HG03280 (cell line): ENCODE measurements around the gene PSMB7.

Experiments
- ATAC-seq: cut with Tn5 transposase; IDR thresholded peaks from one replicate; pipeline ENCODE4 v1.9.1; 2021; ENCODE audit warnings: mild to moderate bottlenecking, moderate library complexity; ENCODE audit not compliant: unreplicated experiment

PSMB7 gene

DNA sequence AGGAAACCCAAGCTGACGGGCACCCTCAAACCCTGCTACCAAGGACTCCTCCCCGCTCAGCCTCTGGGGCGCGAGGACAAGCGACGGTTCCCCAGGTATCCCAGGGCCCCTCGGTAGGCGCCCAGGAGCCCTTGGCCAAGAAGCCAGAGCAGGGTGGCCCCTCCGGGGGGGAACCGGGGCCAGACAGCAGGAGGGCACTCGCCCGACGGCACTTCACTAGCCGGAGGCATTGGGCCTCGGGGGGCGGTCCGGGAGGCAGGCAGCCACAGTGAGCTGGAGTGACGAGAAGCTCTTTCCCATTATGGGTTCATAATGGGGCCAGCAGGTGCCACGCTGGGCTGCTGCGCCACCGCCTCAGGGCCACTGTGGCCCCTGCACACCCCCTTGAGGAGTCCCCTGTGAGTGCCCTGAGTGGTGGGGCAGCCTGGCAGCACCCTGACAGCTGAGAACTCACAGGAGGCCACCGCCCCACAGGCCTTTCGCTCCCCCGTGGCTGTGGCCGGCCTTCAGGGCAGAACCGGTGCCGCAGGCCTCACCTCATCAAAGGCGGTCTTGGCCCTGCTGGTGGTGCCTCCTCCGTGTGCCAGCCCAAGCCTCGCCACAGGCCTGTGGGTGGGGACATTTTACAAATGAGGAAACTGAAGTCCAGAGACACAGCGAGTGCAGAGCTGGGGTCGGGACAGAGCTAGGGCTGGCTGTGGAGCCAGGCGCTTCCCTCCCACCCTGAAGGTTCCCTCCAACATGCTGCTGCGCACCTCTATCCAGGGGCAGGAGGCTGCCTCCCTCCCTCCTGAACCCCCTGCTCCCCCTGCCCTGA lies 68.7 kb downstream of the PSMB7 start:
- no peak for ATAC-seq

DNA sequence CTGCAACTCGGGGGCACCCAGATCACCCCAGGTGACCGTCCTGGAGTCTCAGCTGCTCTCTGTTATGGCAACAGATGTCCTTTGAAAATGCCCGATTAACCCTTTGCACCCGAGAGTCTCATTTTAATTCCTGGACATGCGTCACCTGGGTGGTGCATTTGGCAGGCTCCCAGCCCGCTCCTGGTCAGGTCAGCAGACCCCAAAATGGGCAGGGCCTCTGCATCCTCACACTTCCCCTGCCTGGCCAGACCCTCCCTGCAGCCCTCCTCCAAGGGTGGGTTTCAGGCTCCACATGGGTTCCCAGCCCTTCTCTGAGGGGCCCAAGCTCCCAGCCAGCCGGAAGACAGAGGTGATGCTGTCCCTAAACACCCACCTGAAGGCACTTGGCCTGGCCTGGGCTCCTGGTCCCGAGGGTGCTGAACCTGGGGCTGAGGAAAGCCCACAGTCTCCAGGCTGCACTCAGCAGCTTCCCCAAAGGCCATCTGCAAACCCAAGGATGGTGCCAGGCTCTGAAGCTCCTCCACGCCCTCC lies 69.4 kb downstream of the PSMB7 start:
- no peak for ATAC-seq

DNA sequence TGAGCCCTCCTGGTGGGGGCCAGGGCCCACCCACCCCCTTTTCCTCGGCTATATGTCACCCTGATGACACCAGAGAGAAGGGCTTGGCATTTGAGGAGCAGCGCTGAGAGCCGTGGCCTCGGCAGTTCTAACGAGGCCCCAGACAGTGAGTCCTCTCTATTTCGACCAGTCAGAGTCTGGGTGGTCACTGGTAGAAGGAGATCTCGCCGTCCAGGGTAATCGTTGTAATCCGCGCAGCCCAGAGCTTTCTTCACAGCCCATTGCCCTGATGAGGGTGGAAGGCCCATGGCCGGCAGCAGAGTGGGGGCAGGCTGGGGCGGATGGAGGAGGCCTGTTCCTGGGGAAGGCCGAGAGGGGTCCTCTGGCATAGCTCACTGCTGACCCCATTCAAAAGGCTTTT lies 70.2 kb downstream of the PSMB7 start:
- ATAC-seq: no peak

DNA sequence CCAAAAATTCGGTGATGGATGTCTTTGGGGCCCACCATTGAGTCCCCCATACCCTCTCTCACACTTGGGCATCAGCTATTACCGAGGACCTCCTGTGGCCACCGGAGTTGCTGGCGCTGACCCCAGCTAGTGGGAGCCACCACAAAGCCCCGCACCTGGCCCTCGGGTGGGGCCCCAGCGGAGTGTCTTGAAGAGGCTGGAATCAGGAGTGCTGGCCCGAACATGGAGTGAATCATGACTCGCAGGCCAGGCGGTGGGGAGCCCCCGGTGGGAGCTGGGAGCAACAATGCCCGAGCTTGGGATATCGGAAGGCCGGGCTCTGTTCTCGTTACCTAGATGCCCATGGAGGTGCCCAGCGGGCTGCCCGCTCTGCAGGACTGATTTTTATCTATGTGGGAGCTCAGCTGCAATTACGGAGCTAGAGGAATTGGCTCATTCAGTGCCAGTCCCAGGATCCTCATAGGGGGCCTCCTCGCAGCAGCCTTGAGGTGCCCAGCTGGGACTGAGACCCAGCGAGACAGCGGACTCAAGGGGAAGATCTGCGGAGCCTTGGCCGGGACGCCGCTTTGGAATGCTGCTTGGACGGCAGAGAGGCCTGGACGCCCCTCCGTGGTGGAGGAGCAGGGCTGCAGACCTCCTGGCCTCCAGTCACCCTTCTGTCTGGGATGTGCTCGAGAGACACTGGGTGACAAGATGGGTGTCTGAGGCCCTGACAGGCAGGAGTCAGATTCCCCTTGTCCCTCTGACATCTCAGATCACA lies 70.8 kb downstream of the PSMB7 start:
- ATAC-seq: no peak

DNA sequence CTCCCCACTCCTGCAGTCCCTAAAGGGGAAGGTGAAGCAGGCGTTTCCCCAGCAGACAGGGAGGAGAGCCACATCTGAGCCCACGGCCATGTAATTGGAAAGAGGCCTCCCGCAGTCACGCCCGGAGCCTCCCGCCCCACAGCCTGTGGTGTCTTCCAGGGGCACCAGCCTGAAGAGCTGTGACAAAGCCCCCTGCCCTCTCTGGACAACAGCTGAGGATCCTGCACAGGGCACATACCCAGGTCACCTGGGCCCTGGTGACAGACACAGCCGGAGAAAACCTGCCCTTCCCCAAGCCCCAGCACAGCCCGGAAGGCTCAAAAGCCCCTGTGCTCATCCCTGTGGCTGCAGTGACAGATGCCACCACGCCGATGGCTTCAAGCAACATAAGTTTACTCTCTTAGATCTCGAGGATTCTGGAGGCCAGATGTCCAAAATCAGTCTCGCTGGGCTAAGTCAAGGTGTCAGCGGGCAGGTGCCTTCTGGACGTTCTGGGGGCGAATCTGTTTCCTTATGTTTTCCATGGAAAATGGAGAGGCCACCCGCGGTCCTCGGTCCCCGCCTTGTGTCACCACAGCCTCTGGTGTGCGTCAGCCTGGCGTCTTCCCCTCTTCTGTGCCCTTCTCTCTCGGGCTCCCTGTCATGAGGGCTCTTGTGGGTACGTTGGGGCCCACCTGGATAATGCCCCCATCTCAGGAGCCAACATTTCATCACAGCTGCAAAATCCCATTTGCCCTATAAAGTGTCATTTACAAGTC lies 71.5 kb downstream of the PSMB7 start:
- ATAC-seq: no peak

DNA sequence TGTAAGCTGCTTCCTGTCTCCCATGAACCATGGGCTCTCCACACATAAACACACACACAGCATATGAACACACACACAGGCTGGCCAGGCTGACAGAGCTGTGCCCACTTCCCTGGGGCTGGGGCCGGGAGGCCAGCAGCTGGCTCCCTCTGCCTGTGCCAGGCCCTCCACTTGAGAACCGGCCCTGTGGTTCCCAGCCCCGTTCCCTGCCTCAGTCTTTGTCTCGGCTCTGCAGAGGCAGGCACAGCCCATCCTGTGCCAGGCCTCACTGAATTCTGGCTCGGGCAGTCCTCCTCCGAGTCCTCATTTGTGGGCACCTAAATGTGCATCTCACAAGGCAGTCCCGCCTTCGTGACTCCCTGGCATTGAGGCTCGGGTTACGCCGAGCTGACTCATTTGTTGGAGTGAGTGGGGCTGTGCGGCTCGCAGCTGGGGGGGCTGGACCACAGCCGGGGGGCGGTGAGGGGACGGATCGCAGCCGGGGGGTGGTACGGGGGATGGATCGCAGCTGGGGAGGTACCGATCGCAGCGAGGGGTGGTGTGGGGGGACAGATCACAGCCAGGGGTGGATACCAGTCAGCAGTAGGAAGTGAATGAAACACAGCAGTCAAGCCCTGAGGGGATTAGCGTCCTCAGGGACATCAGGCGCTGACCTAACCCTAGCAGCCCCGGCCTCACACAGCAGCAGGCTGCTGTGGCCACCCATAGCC lies 72.3 kb downstream of the PSMB7 start:
- ATAC-seq: no peak

DNA sequence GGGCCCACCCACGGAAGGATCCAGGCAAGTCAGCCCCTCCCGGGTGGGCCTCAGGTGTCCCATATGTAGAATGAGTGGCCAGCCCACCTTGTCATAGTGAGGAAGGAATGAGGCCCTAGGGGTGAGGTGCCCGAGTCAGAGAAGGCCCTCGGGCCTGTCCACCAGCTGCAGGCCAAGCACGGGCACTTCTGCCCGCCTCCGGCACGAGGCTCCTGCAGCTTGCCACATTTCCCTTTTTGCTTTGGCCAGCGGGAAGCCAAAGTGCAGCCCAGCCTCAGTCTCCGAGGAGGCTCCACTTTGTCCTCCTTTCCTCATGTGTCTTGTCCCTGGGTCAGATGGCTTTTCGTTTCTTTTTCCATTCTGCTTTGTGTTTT lies 72.9 kb downstream of the PSMB7 start:
- no peak for ATAC-seq

DNA sequence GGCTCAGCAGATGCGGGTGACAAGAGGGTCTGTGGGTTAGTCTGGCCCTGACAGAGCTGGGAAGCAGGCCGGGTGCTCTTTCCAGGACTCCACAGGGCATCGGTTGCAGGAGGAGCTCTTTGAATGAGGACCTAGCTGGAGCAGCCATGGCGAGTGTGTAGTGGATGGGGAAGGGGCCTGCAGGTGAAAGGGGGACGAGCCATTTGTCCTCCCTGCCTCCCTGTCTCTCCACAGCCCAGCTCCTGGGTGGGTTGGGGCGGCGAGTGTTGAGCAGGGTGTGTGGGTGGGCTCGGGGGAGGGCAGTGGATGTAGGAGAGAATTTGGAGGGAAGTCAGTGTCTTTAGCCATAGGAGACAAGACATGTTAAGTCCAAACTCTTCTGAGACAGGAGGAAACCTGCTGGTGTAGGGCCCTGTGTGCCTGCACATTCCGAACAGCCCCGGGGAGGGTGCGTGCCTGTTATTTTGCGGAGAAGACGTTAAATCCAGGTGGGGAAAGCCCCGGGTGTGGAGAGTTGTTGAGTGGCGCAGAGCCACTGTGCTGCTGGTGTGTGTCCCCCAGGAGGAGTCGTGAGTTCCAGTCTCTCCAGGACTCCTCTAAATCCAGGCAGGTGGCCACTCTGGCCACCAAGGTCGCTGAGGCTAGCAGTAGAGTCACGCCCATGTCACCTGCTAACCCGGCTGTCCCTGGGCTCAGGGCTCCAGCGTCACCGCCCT lies 73.6 kb downstream of the PSMB7 start:
- no peak for ATAC-seq

DNA sequence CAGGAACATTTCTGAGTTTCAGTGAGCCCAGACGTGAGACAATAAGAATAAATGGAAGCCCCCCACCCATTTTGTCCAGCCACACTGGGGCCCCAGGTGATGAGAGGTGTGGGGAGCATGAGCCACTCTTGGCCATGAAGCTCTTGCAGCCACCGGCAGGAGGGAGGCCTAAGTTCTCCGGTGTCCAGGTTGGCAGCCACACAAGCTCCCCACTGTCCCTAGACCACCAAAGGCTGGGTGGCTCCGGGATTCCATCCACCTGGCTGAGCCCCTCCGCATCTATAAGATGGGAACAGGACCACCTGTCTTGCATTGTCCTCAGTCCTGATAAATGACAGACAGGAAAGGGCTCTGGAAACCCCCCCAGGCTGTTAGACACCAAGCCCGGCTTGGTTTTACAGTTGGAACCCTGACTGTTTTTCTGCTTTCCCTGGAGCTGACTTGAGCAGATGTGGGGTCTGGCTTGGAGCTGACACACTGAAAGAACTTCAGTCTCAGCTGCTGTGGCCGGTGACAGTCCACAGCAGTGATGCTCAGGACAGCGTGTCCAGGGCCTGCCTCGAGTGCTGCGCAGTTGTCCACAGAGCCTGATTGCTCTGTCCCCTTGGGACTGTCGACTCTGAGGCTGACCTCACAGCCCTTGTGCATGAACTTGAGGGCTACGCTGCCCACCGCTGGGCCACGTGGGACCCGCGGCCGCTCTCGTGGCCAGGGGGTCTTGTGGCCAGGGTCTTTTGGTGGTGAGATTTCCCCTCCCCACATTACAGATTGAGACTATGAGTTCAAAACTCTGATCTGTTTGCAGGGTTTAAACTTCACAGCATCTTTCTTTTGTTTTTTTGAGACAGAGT lies 74.8 kb downstream of the PSMB7 start:
- ATAC-seq: no peak

DNA sequence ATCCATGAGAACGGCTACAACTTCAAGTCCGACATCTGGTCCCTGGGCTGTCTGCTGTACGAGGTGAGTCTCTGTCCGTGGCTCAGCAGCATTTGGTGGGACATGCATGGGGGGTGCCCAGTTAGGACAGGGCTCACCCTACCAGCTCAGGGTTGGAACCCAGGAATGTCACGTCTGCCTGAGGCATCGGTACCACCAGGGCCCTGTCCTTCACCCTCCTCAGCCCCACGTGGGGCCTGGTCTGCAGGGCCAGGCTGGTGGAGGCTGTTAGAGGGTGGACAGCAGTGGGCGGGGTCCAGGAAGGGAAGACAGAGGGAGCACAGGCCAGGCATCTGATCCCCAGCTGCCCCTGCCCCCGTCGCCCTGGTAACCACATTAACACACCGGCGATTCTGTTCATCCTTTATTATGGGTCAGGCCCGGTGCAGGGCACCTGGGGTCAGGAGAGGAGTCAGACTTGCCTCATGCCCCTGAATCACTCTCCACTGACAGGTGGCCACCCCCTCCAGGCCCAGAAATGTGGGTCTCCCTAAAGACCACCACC lies 75.6 kb downstream of the PSMB7 start:
- no peak for ATAC-seq

DNA sequence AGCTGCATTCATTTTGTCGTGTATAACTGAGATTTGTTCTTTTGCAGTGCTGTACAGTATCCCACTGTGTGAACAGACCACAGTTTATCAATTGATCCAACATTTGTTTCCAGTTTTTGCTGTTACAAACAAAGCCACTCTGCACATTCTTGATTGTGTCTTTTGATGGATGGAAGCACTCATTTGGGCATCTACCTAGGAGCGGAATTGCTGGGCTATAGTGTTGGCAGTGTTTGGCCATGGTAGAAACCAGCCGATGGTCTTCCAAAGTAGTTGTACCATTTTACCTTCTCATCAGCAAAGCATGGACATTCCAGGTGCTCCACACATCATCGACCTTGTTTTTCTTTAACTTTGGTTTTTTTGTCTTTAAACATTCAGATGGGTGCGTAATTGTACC lies 77.7 kb downstream of the PSMB7 start:
- no peak for ATAC-seq

DNA sequence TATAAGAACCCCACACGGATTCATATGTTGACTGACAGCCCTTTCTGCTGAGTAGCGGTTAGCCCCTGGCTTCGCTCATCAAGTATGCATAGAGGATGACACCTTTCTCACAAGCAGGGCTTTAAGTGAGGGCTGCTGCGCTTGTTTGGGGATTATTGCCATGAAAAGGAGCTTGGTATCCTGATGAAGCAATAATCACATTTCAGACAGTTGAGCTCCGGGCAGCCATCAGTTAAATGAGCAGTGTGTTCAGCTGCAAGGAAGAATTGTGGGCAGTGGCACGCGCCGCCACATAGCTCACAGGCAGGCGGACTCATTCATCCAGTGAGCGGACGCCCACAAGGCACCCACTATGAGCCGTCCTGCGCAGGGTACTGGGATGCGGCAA lies 79.9 kb downstream of the PSMB7 start:
- ATAC-seq: no peak

DNA sequence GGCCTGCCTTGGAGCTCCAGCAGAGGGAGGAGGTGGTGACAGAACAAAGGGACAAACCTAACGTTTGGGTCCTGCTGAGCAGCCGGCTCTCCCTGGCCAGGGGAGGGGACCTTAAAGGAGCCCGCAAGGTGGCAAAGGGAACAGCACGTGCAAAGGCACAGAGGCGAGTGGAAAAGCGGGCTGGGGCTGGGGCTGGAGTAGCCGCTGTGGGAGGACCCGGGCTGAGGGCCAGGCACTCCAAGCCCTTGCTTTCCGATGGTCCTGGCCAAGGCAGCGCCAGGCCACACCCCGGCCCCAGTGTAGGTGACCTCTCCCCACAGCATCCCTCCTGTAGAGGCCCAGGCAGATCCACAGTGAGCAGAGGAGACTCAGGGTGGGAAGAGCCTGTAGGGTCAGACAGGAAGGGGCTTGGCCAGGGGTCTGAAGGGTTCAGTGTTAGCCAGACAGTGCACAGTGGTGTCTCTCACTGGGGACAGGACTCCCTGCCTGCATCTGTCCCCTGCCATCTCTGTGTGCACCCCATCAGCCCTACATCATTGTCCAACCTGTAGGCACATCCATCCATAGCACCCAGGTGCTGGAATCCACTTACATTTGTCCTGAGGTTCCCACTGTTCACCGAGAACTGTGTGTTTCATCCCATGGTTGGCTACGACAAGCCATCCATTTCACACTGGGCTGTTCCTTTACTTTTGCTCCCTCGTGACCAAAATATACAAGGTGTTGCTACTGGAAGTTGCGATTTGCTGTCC lies 80.5 kb downstream of the PSMB7 start:
- no peak for ATAC-seq

DNA sequence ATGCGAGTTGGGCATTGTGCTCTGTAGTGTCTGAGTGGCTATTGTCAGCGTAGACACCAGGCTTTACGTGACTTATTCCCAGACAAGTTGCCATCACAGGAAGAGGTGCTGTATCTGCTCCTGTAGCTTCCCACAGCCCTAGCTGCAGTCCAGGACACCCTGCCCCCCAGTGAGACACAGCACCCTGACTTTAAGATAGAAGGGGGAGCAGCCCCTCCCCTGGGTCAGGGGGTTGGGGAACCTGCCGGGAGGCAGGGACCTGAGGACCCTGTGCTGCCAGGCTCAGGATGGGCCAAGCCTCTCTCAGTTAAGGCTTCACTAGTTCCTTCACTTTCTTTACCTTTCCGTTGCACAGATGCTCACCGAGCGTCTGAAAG lies 82.1 kb downstream of the PSMB7 start:
- ATAC-seq: no peak

DNA sequence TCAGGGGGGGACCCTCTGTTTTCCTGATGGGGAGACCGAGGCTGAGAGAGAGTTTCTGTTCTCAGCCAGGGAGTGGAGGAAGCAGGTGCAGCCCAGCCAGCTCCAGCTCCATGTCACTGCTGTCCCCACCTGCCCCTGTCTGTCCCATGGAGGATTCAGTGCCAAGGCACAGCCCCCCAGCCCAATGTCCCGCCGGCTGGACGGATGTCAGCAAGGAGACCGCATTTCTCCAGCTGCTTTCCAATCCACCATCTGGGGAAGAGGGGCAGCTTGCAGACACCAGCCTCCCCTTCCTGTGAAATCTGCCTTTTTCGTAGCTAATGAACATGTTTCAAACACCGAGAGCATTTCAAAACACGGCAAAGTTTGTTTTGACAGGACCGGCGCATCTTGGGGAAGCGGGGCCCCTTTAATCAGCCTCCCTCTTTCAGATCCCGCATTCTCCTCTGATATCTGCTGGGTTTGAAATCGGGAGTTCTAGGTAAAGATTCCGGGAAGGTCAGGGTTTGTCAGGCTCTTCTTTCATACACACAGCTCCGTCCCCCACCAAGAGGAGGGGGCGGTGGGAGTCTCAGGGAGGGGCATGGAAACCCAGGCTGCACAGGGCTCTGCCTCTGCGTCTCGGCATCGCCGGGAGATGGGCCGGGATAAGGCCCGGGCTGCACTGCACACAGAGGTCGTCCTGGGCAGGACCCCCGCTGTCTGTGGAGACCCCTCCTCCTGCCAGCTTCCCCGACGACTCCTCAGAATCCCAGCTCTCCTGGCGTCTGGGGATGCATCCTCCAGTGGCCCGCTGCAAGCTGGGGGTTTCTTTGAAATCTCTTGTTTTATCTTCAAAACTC lies 82.7 kb downstream of the PSMB7 start:
- no peak for ATAC-seq

DNA sequence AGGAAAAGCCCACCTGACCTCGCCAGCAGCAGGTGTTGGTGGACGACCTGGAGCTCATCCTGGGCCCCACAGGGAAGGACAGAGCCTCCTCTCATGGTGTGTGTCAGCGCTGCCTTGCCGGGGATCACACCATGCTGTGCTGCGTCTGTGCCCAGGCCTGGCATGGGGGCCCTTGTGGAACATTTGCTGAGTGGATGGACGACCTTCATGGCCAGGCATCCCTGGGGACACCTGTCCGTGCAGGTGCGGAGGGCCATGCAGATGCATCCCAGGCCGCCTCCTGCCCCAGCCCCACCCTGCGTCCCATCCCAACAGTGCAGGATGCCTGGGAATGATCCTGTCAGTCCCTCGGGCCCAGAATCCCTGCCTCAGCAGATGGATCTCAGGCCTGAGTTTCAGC lies 83.7 kb downstream of the PSMB7 start:
- no peak for ATAC-seq

DNA sequence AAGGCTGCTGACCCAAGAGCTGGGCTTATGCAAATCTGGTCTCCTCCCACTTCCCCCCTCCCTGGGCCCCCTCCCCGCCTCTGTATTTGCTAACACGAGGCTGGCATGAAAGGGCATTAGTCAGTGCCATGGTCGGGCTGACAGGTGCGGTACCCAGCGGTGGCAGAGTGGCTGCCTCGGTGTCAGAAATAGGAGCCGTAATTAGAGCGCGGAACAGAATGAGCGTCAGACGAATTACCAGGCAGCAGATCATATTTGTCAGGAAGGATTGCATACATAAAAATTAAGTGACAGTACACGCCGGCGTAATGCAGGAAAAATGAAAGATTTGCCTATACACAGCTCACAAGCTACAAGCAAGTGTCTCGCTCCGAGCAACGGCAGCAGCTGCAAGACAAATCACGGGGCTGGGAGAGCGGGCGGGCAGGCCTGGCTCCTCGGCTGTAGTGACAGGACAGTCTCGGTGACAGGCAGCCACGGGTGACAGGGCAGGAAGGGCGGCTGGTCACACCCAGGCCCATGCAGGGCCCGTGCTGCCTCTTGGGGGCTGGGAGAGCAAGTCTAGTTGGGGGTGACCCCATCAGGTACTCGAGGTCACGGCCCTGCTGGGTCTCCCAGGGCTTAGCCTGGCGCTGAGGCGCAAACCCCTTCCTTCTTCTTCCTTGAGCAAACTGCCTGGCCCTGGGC lies 85.1 kb downstream of the PSMB7 start:
- no peak for ATAC-seq
